NCI-H69 (cell line): ENCODE results near the gene ABCC5.

ENCODE experiments used
- DNase-seq: peaks from one replicate; lab custom pipeline; 2025; lab: John Stamatoyannopoulos, UW

Gene ABCC5

DNA sequence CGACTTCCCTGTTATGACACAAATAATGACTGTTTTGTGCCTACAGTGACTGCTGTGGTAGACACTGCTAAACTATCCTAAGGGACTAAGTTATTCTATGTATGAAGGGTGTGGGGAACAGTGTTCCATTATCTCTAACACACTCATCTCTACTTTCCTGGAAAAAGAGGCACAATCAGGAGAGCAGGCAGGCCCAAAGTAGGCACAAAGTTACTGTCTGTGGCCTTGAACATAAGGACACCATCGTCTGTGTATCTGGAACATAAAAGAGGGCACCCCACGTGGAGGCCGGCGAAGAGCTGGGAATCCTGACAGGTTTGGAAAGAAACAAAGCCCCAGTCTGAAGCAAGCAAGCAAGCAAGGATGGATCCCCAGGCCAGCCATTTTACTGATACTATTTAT lies 1.5 kb downstream of the ABCC5 start:
- peak; percentile 56 for DNase-seq

DNA sequence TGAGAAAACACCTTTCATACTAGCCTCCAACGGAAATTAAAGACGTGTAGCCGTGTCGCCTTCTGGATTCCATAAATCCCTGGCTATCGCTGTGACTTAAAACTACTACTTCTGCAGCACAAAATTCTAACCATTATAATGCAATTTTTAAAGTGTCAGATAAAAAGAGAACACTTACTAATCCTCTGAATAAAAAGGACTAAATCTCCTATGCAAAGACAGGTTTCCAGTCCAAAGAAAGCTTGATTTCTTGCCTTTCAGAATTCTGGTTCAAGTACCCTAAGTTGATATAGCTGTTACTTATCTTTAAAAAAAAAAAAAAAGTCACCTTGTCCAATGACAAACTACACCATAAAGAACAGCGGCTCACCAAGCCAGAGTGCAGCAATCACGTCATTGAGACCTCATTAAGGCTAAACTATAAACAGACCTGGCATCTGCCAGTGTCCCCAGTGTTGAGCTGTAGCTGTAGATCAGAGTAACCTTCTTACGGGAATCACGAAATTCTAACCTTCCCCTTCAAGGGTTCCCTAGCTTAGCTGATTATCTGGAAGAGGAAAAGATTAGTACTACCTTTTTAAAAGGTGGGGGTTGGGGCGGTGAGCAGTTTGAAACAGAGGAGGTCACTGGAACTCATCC lies 2.2 kb downstream of the ABCC5 start:
- peak; percentile 82 for DNase-seq

DNA sequence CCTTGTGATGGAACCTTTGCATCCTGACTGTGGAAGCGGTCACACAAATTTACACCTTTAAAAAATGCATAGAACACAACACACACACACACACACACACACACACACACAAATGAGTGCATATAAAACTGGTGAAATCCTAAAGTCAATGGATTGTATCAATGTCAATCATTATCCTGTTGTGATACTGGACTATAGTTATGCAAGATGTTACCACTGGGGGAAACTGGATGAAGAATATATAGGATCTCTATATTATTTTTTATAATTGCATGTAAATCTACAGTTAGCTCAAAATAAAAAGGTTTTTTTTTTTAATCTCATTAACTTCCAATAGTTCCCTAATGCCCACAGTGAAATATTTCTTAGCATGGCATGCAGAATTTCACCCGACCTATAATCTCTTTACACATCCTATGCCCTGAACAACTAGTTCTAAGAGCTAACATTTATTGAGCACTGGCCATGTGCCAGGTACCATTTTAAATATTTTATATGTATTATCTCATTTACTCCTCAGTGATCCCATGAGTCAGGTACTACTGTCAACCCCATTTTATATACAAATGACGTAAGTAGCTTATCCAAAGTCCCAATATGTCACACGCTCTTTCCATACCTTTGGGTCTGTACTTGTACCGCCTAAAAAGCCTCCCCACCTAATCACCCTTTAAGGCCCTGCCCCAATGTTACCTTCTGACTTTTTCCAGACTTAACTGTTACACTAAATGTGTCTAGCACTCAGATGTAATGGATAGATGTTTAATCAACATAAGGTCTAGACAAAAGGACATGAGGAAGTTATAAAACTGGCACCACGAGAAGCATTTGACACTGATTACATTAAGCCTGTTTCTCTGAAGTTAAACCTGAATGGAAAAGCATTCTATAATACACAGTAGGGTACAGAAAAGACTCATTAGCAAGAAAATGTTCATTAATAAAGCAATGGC lies 5.5 kb downstream of the ABCC5 start:
- DNase-seq, result no peak

DNA sequence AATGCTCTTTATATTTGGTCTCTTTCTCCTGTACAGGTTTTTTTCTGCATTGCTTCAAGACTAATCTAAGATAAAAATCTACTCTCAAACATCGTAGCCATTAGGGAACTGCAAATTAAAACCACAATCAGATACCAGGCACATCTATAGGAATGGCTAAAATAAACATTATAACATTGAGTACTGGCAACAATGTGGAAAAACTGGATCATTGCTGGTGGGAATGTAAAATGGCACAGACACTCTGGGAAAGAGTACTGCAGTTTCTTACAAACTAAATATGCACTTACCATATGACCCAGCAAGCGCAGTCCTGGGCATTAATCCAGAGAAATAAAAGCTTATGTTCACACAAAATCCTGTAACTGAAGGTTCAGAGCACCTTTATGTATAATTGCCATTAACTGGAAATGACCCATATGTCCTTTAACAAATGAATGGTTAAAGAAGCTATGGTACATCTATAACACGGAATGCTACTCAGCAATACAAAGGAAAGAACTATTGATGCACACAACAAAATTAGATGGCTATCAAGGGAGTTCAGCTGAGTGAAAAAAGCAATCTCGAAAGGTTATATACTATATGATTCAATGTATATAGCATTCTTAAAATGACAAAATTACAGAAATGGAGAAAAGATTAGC lies 6.3 kb downstream of the ABCC5 start:
- no peak for DNase-seq

DNA sequence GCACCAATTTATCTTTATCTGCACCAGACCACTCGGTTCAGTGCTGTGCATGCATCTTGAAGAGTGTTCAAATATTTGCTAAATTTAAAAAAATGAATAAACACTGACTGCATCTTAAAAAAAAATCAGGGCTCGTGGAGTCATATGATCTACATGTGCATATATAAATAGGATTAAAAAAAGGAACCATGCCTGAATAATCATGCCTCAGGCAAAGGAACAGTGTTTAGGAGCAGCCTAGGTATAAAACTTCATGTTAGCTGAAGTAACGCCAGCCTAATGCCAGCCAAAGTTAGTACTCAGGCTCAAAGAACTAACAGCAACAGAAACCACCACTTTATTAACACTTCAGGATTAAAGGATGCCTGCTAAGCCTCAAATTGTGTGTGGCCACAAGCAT lies 9.5 kb downstream of the ABCC5 start:
- DNase-seq, result peak; percentile 59

DNA sequence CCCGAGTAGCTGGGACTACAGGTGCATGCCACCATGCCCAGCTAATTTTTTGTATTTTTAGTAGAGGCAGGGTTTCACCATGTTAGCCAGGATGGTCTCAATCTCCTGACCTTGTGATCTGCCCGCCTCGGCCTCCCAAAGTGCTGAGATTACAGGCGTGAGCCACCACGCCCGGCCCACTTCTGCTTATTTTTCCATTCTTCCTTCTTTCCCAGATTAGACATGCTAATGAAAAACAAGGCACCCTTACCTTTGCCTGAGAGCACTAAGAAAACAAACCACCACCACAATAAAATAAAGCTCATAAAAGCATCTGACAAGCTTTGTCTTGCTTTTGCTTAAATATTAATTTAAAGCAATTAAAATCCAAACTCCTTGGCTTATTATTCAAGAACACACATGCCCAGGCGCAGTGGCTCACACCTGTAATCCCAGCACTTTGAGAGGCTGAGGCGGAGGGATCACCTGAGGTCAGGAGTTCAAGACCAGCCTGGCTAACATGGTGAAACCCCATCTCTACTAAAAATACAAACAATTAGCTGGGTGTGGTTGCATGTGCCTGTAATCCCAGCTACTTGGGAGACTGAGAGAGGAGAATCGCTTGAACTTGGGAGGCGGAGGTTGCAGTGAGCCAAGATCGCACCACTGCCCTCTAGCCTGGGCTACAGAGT lies 10.4 kb downstream of the ABCC5 start:
- DNase-seq, result peak; percentile 54

DNA sequence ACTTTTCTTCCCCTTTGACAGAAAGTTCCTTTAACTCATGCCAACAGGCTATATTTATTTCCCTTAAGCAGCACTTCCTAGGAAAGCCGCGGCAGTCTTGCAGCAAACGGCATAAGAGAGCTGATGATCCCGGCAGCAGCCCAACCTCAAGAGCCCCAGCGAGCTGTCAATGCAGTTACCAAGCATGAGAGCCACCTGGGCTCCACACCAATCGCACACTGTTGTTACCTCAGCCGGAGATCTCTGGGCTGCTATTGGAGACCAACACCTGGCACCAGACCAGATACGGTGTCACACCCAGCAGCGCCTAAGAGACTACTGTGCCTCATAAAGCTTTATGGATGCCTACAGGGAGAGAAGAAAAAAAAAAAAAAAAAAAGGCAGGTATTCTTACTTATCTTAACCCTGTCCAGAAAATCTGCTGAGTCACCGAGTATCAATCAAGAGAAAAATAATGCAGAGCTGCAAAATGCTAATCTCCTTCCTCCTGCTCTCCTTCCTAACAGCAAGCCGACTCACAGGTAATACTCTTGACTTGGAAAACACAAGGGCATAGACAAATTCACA lies 11.7 kb downstream of the ABCC5 start:
- DNase-seq, result peak; percentile 99

DNA sequence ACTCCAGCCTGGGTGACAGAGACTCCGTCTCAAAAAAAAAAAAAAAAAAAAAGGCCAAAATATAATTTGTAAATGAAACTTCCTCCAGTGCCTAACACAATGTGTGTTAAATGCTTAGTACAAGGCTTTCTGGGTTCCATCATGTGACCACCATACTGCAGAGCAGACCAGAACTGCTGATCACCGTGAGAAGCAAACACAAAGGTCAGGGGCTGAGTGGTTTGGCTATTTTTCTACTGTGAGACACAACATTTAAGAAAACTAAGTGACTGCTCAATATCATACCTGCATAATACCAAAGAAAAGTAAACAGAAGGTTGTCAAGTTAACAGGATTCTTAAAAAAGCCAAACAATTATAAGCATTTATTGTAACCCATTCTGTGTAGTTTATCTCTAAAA lies 13.2 kb downstream of the ABCC5 start:
- DNase-seq, result peak; percentile 31

DNA sequence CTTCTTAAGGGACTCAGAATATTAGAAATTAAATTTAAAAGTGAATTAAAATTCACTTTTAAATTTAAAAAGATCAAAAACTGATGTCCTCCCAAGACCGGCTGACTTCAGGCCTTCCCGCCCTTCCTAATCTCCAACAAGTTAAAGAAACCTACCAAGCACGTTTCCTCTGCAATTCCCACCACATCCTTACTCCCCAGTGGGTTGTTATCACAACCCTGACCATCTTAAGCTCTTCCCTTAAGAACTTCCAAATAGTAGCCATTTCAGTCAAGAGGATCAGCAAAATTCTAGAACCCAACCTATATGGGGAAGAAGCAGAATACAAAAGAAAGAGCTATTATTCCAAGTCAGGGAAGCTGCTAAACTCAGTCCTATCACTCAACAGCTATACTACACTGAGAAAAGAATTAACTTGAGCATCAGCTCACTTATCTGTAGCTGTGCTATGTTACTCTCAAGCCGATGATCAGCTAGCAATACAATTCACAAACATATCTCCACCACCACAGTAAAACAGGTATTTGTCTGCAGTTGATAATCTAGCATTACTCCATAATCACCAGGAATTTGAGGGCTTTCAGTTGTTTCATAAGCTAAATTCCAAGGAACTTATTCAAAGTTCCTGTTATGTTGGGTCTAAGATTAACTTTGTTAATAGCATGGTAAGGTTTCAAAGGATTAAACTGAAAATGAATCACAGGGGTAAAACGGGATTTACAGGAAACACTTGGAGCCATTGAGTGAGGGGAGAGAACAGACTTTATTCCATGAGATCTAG lies 14.3 kb downstream of the ABCC5 start:
- DNase-seq, result no peak

DNA sequence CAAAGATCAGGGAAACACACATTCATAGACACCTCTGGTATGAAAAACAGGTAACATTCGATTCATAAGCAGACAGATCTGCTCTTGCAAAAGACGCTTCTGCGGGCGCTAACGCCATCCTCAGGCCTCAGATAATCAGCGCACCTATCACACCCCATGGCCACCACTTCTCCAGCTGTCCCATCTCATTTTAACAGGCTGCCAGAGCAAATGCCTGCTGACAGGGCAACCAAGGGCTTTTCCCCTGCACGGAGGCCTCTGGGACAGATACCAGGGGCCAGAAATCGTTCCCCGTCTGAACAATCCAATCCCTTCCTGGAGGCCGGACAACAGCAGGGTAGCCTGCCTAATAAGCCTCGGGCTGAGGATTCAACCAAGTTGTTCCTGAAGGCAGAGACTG lies 15.2 kb downstream of the ABCC5 start:
- no peak for DNase-seq

DNA sequence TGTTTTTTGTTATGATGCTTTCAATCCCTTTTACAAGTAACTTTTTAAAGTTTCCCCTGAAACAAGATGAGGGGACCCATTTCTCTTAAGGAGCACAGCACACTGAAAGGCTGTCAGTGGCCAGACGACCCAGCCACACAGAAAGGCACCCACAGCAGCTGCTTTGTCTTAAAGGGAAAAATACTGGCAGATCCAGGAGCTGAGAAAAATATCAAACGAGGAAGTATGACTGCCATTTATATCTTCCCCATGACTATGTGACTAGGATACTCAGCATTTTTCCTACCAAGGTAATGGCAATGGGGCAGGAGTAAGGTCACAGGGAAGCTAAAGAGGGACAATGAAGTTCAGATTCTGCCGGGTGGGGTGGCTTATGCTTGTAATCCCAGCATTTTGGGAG lies 15.9 kb downstream of the ABCC5 start:
- no peak for DNase-seq

DNA sequence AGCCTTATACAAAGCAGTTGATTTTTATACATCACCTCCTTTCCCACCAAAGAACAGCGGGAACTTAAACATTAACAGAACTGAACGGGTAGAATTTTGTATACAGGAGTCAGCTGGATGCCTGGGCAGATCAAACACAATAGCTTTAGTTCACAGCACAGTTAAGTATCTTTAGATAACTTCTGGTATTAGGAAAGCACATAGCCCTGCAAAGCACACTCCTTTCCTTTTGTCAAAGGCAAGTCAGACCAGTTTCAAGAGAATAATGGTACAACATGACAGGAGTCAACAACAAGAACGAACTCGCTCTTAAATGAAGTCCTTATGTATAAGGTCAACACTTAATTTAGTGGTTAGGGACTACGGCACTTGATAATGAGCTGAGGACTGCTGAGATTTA lies 26.3 kb downstream of the ABCC5 start:
- DNase-seq, result no peak

DNA sequence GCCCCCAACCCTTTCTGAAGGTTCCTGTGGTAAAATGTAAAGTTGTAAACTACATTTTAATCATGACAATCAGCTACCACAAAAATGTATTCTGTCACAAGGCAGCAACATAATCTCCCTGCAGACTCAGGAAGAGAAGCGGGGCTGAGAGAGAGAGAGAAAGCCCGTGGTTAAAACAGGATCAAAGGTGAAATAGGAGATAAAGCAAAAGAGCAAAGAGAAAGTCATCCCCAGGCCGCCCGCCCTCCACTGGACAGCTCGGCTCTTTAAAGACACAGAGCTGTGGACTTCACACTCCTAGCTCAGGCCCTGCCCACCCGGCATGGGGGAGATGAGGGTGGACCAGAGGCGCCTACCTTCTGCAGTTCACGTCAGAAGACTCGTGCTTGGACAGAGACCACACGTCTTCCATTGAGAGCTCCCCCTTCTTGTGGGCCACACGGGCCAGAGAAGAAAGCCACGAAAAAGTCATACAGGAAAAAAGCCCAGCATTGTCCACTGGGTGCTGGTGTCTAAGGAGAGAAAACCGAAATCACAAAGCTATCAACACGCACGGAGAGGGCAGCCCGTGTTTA lies 29.4 kb downstream of the ABCC5 start:
- DNase-seq, result no peak

DNA sequence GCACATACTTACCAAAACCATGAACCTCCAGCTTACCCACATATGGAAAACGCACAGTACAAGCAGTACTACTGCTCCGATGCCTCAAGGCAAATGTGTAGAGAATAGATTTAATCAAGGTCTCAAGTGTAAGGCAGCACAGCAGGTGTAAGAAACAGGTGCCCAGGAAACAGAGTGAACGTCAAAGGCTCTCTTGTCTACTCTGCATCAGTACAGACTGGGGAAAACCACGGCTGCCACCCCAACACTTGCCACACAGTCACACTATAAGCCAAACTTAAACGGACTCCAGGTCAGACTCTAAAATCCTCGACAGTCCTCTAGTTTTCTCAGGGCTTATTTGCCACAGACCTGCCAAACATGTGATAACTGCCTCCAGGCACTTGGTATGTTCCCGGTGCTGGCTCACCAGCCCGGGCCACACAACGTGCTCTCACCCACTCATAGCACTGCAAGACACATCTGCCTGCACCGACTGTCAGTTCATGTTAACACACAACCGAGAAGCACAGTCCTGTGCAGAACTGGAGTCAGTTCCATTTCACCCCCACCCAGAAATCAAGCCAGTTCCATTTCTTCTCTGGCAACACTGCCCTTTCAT lies 30.6 kb downstream of the ABCC5 start:
- DNase-seq, result no peak

DNA sequence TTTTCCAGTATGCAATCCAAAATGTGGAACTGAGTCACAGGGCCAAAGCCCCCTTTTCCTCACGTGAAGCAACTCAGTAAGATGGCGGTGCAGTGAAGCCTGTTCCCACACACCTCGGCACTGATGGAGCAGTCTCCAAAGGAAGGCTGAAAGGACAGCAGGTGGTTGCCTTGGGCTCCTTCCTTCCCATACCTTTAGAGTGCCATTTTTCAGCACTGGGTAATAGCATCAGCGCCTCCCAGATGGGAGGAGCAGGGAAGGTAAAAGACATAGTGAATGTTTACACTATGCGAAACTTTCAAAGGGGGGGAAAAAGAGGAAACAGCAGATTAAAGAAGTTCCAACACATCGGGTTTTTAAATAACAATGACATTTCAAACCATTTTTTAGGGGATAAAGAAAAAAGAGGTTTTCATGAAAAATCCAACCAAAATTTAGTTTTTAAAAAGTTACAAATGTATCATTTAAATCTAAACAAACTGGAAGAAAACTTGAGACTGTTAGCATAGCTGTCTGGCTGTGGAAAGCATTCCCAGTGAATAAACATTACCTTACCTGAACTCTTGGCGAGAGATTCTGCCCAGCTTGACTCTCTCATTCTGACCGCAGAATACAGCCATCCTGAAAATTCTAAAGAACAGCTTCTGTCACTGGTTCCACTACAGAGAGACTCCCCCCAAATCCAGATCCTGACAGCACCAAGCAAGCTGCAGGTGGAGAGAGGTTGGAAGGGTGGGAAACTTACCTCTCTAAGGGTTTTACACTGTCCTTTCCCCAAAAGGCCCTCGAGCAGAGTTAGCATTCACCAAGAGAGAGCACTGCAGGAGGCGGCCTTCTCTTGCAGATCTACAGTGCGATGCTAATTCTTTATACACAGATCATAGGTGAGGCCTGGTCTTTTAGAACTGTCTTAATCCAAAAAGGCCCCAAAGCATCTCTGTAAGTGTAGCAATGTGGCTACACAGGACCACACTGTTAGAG lies 32.6 kb downstream of the ABCC5 start:
- DNase-seq, result no peak

DNA sequence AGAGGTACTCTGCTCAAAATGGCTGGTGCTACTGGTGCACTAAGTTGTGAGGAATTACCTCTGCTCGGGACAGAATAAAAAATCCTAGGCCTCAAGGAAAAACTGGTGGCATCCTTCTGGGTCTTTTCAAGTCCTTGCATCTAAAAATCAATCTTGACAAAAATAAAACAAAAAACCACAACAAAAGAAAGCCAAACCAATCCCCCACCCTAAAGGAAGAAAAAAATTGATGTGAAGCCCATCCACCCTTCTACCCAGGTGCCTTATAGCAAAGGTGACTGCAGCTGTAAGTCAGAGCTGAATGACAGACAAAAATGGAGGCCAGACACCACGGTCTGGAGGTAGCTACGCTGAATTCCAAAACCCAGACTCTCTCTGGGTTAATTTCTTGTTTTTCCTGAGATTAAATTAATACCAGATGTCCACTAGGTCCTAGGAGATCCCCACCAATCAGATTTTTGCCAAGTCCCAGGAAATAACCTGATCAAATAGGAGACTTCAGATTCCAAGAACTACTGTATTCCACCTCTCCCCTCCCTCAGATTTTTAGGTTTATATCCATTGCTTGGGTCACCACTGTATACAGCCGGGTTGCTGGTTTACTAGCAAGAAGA lies 33.5 kb downstream of the ABCC5 start:
- no peak for DNase-seq

DNA sequence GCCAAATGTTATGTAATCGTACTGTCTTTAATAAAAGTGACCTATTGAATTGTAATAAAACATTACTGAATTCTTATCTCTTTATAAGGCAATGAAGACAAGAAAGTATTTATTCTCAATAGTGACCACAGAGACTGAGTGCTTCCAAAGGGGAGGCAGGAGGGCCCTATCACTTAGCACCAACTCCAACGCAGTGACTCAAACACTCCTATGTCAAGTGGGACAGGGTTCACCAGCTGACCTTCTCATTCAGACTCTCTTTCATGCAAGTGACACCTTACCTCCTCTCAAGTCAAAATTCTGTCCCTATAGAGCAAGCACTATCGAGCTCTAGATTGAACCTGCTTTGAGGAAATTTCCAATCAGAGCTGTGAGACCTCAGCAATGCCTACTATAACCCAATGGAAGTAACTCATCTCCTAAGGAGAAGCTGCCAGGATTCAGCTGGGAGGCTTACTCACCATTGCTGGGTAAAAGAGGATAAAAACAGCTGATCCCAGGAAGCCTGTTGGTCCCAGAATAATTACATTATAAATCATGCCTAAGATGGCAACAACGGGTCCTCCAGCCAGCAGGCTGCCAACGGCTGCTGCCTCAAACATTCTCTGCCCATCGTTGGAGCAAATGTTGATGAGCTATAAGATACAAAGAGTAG lies 35.6 kb downstream of the ABCC5 start:
- DNase-seq, result no peak

DNA sequence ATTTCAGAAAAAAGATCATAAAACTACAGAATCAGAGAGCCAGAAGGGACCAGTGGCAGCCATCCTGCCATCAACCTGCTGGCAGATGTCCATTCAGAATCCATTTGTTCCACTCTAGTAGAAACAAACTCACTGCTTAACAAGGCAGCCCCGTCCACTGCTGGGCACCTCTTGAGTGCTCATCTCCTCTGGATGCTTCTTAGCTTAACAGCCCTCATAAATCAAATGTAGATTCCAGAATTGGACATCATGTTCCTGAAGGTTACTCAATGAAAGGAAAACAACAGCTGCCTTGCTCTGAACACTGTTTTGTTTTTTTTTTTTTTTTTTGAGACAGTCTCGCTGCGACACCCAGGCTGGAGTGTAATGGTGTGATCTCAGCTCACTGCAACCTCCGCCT lies 37.3 kb downstream of the ABCC5 start:
- no peak for DNase-seq
